ENCODE measurements around the gene ALPP.
"Not testable (repeated sequence)": the region's sequence is repeated elsewhere in the genome, so short reads cannot be mapped to it uniquely, and the experiment has no call there.

The ALPP gene

GRCh38 chr2:232378735-232379151 is at the start of gene ALPP:
Gene ALPP, plus strand, starts transcription at chr2:232378751. Its CDS starts 52 bp downstream, at chr2:232378803.
- not testable (repeated sequence) for DNase-seq (ENCODE audit: low read depth in 4 of 4, low spot score in 1 of 4)

GRCh38 chr2:232329716-232330067 is 48.9 kb upstream of the ALPP start:
- no peak for DNase-seq (ENCODE audit: low read depth in 4 of 4, low spot score in 1 of 4)

- DNase-seq (ENCODE audit: low read depth in 4 of 4, low spot score in 1 of 4) = no peak
Observed at GRCh38 chr2:232330068-232330999, 48.2 kb upstream of the ALPP start.

- not testable (repeated sequence) for DNase-seq (ENCODE audit: low read depth in 4 of 4, low spot score in 1 of 4)
Observed at GRCh38 chr2:232331061-232331460, 47.5 kb upstream of the ALPP start.

GRCh38 chr2:232331641-232332040 is 46.9 kb upstream of the ALPP start:
- not testable (repeated sequence) for DNase-seq (ENCODE audit: low read depth in 4 of 4, low spot score in 1 of 4)

- not testable (repeated sequence) for DNase-seq (ENCODE audit: low read depth in 4 of 4, low spot score in 1 of 4)
Observed at GRCh38 chr2:232332244-232332939, 46.2 kb upstream of the ALPP start.

GRCh38 chr2:232332940-232333259 is 45.7 kb upstream of the ALPP start:
- DNase-seq (ENCODE audit: low read depth in 4 of 4, low spot score in 1 of 4) = no peak

GRCh38 chr2:232333361-232334135 is 45.0 kb upstream of the ALPP start:
- no peak for DNase-seq (ENCODE audit: low read depth in 4 of 4, low spot score in 1 of 4)

GRCh38 chr2:232334136-232334884 is 44.2 kb upstream of the ALPP start:
- DNase-seq (ENCODE audit: low read depth in 4 of 4, low spot score in 1 of 4) = not testable (repeated sequence)

GRCh38 chr2:232334885-232335205 is 43.7 kb upstream of the ALPP start:
- DNase-seq (ENCODE audit: low read depth in 4 of 4, low spot score in 1 of 4) = not testable (repeated sequence)

- not testable (repeated sequence) for DNase-seq (ENCODE audit: low read depth in 4 of 4, low spot score in 1 of 4)
Observed at GRCh38 chr2:232335206-232335858, 43.2 kb upstream of the ALPP start.

GRCh38 chr2:232335859-232336215 is 42.7 kb upstream of the ALPP start:
- DNase-seq (ENCODE audit: low read depth in 4 of 4, low spot score in 1 of 4) = no peak

GRCh38 chr2:232336241-232336736 is 42.3 kb upstream of the ALPP start:
- DNase-seq (ENCODE audit: low read depth in 4 of 4, low spot score in 1 of 4) = no peak

- no peak for DNase-seq (ENCODE audit: low read depth in 4 of 4, low spot score in 1 of 4)
Observed at GRCh38 chr2:232336981-232337720, 41.4 kb upstream of the ALPP start.

GRCh38 chr2:232338094-232338758 is 40.3 kb upstream of the ALPP start:
- DNase-seq (ENCODE audit: low read depth in 4 of 4, low spot score in 1 of 4) = not testable (repeated sequence)

- no peak for DNase-seq (ENCODE audit: low read depth in 4 of 4, low spot score in 1 of 4)
Observed at GRCh38 chr2:232338759-232339106, 39.8 kb upstream of the ALPP start.

GRCh38 chr2:232339121-232340081 is 39.1 kb upstream of the ALPP start:
- DNase-seq (ENCODE audit: low read depth in 4 of 4, low spot score in 1 of 4) = no peak

Measured in stimulated activated CD4-positive, alpha-beta T cell treated with anti-CD3 and anti-CD28 coated beads, Interleukin-1b, Interleukin-23, amount 100 ng/mL, for 24 hours (primary cell).